GM12878 (cell line): ENCODE measurements around the gene GRM7.

Experiments
- RAD51 ChIP-seq: fragments of 450-650 bp; IDR thresholded peaks from 2 replicates; pipeline ENCODE4 v1.6.1; 2016; ENCODE audit warnings: moderate library complexity, mild to moderate bottlenecking, inconsistent platforms
- RCOR1 ChIP-seq: conservative IDR thresholded peaks from 2 replicates; pipeline ENCODE4 v1.6.1; 2012; ENCODE audit warnings: low read depth, low read length, improper control_type of control experiment

- TF ChIP-seq RCOR1, result no peak
- TF ChIP-seq RAD51, result no peak
Observed at GRCh38 chr3:7433073-7433472, 572.2 kb downstream of the GRM7 start.
